Measurements from ENCODE around the gene CLIP1.

GRCh38 chr12:122348505-122348904 lies 74.0 kb downstream of the CLIP1 start:
- TF ChIP-seq, protein P1, sequence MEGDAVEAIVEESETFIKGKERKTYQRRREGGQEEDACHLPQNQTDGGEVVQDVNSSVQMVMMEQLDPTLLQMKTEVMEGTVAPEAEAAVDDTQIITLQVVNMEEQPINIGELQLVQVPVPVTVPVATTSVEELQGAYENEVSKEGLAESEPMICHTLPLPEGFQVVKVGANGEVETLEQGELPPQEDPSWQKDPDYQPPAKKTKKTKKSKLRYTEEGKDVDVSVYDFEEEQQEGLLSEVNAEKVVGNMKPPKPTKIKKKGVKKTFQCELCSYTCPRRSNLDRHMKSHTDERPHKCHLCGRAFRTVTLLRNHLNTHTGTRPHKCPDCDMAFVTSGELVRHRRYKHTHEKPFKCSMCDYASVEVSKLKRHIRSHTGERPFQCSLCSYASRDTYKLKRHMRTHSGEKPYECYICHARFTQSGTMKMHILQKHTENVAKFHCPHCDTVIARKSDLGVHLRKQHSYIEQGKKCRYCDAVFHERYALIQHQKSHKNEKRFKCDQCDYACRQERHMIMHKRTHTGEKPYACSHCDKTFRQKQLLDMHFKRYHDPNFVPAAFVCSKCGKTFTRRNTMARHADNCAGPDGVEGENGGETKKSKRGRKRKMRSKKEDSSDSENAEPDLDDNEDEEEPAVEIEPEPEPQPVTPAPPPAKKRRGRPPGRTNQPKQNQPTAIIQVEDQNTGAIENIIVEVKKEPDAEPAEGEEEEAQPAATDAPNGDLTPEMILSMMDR (conservative IDR thresholded peaks at IDR 0.05; ENCODE audit: low read length) = no peak
- TF ChIP-seq EZH2phosphoT487 (IDR thresholded peaks at IDR 0.05; ENCODE audit: borderline replicate concordance, low read depth, low read length) = no peak
